Stomach (tissue), 19 donors: ENCODE data around the gene OR5T3. TPM values are rescaled to one million over a fixed set of nuclear protein-coding genes. Genes with fewer than 3 reads are reported as not detected.
"Not testable (repeated sequence)": the region's sequence is repeated elsewhere in the genome, so short reads cannot be mapped to it uniquely, and the experiment has no call there.

Experiments used
- DNase-seq, 2 donors: peaks; one replicate each; pipeline versions ENCODE4 v3.0.0 to v3.0.0-alpha.2; 2013 to 2019
- H3K27ac ChIP-seq, 5 donors: fragments of 200-600 bp in 4 of 5; sonication (generic) in 4 of 5; one replicate each; pipeline ENCODE4 v1.5.1; 2013 to 2019; ENCODE audit warnings: mild to moderate bottlenecking in 1 of 5, moderate library complexity in 1 of 5
- H3K27me3 ChIP-seq, 3 donors: fragments of 200-600 bp; sonication (generic); one replicate each; pipeline ENCODE4 v1.5.1; 2017 to 2019; ENCODE audit warnings: mixed run types in 1 of 3
- H3K36me3 ChIP-seq, 4 donors: fragments of 200-600 bp; sonication (generic); 1 replicate in 3 of 4; 2 replicates in 1 of 4; pipeline ENCODE4 v1.5.1; 2016 to 2019
- H3K4me1 ChIP-seq, 4 donors: fragments of 200-600 bp; sonication (generic); one replicate each; pipeline ENCODE4 v1.5.1; 2016 to 2019
- H3K4me3 ChIP-seq, 4 donors: fragments of 200-600 bp; sonication (generic) in 3 of 4; one replicate each; pipeline ENCODE4 v1.5.1; 2016 to 2019; ENCODE audit warnings: mild to moderate bottlenecking in 1 of 4
- H3K9me3 ChIP-seq, 4 donors: fragments of 200-600 bp; sonication (generic); one replicate each; pipeline ENCODE4 v1.5.1; 2016 to 2019
- EP300 ChIP-seq: sonication (generic); formaldehyde crosslinking; IDR thresholded peaks from one replicate; pipeline ENCODE4 v1.6.1; 2017; ENCODE audit warnings: antibody characterized with exemption
- POLR2A ChIP-seq, 4 donors: fragments of 450-650 bp; IDR thresholded peaks; one replicate each; pipeline ENCODE4 v1.6.1; 2016; ENCODE audit warnings: antibody characterized with exemption in 4 of 4, control low read depth in 2 of 4, mild to moderate bottlenecking in 1 of 4, moderate library complexity in 1 of 4
- POLR2AphosphoS5 ChIP-seq, 3 donors: sonication (generic); formaldehyde crosslinking; IDR thresholded peaks; one replicate each; pipeline ENCODE4 v1.6.1; 2016; ENCODE audit warnings: antibody characterized with exemption in 3 of 3
- WGBS, 5 donors: extraction: QIAGEN DNeasy Blood & Tissue Kit in 3 of 5; methylation state at CpG; one replicate each; pipeline versions ENCODE4 v1.1.5 to v1.1.7; 2013 to 2018; 5-methylcytosine and 5-hydroxymethylcytosine counted together
- intact Hi-C: fragments of 100-400 bp; cut with DNase I; formaldehyde crosslinking; loops from one replicate; pipeline ENCODE4 v1.15.1; 2023; ENCODE audit warnings: low total_unique reads
- long read RNA-seq, 10 donors: transcript quantifications; one replicate each; lab custom pipeline, GENCODE V29; 2026
- polyA plus RNA-seq, 3 donors: library from polyadenylated mRNA; stranded (reverse); fragments of 200-250 nt; gene quantifications; one replicate each; pipeline ENCODE4 v1.2.3, GENCODE V29; 2013
- total RNA-seq, 5 donors: library from RNA; depleted of rRNA; stranded (reverse); fragments of >200 nt; gene quantifications; one replicate each; pipeline versions ENCODE4 v1.1.0 to v1.2.3, GENCODE V29; 2014 to 2016
- TF ChIP-seq, protein P1 (sequence below), 7 experiments: fragments of 450-650 bp in 4 of 7; fragments of 200-600 bp in 3 of 7; sonication (generic) in 3 of 7; IDR thresholded peaks; one replicate each; pipeline ENCODE4 v1.5.1; 2016 to 2019; ENCODE audit warnings: antibody characterized with exemption in 7 of 7, control low read depth in 2 of 7, mild to moderate bottlenecking in 1 of 7
- donor health status: healthy with polysubstance abuse.
- donor health status: Bipolar disorder and iron deficiency.
- donor health status: healthy.

OR5T3 gene
- total RNA-seq (not detected), polyA plus RNA-seq (not detected)
- long read RNA-seq, donor 1: 0 reads
- long read RNA-seq, donor 2: 0 reads
- long read RNA-seq, donor 3: 0 reads
- long read RNA-seq, donor 4: 0 reads
- long read RNA-seq, donor 5: 0 reads
- long read RNA-seq, donor 6: 0 reads
- long read RNA-seq, donor 7: 0 reads
- long read RNA-seq, donor 8: 0 reads
- long read RNA-seq, donor 9: 0 reads
- long read RNA-seq, donor 10: 0 reads

DNA sequence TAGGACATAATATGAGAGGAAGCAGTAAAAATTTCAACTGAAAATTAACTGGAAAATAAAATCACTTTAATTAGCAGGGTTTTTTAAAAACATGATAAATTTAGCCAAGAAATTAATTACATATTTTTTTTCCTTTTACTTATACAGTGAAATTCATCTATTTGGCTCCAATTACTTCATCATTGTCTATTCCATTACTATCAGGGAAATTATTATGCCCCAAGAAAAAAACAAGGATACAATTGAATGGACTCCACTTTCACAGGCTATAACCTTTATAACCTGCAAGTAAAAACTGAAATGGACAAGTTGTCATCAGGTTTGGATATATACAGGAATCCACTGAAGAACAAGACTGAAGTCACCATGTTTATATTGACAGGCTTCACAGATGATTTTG, at the start of gene OR5T3:
TSS of gene OR5T3 (plus strand) at position 301 of the 400 bp plus-strand sequence. CDS start at position 301, 0 bp downstream.
- TF ChIP-seq EP300: no peak
- no peak for TF ChIP-seq POLR2A (IDR thresholded peaks at IDR 0.05)
- TF ChIP-seq POLR2AphosphoS5 (IDR thresholded peaks at IDR 0.05): no peak
- TF ChIP-seq, protein P1, sequence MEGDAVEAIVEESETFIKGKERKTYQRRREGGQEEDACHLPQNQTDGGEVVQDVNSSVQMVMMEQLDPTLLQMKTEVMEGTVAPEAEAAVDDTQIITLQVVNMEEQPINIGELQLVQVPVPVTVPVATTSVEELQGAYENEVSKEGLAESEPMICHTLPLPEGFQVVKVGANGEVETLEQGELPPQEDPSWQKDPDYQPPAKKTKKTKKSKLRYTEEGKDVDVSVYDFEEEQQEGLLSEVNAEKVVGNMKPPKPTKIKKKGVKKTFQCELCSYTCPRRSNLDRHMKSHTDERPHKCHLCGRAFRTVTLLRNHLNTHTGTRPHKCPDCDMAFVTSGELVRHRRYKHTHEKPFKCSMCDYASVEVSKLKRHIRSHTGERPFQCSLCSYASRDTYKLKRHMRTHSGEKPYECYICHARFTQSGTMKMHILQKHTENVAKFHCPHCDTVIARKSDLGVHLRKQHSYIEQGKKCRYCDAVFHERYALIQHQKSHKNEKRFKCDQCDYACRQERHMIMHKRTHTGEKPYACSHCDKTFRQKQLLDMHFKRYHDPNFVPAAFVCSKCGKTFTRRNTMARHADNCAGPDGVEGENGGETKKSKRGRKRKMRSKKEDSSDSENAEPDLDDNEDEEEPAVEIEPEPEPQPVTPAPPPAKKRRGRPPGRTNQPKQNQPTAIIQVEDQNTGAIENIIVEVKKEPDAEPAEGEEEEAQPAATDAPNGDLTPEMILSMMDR (IDR thresholded peaks at IDR 0.05): no peak
- Histone ChIP-seq H3K4me1 (no peaks in the 10 kb centered on the region), H3K27ac (no peak within 1 kb of the TSS), H3K27me3 (no peaks in the 10 kb centered on the region), H3K4me3 (no peak within 1 kb of the TSS), H3K36me3 (no peaks in the 10 kb centered on the region), H3K9me3 (peaks cover 0 to 2% (median under 1%) of the 10 kb centered on the region in 4 donors)
- intact Hi-C loops: no loop called here
- no peak for DNase-seq

DNA sequence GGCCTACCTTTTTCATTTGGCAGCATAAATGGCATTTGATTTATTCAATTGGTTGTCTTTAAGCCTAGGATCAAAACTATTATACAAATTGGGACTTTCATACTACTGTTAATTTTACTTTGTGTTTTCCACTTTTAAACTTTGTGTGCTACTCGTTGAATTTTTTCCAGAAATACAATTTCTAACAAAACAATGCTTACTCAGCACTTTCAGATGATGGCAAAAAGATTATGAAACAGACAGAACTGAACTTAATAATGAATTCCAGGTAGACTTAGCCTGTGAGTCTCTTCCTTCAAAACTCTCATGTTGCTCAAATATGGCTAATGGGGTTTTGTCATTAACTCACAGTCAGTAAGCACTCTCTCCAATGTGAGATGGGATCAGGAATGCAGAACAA, 44.3 kb upstream of the OR5T3 start:
- no peaks in the 10 kb centered on the region for H3K4me1 ChIP-seq
- H3K9me3 ChIP-seq: peaks cover 0 to 14% (median 5%) of the 10 kb centered on the region in 4 donors
- H3K27me3 ChIP-seq: no peaks in the 10 kb centered on the region
- no peak overlapping the region for H3K27ac ChIP-seq
- no peak overlapping the region for H3K4me3 ChIP-seq
- TF ChIP-seq POLR2A (IDR thresholded peaks at IDR 0.05) (no peak), POLR2AphosphoS5 (IDR thresholded peaks at IDR 0.05) (no peak), EP300 (no peak)
- TF ChIP-seq, protein P1 (IDR thresholded peaks at IDR 0.05): no peak
- H3K36me3 ChIP-seq: no peaks in the 10 kb centered on the region
- 49 to 59% (median 57%) methylated on average over 1 of the region's 1 CpG for WGBS, 5 donors
- intact Hi-C loops: no loop called here
- no peak for DNase-seq

DNA sequence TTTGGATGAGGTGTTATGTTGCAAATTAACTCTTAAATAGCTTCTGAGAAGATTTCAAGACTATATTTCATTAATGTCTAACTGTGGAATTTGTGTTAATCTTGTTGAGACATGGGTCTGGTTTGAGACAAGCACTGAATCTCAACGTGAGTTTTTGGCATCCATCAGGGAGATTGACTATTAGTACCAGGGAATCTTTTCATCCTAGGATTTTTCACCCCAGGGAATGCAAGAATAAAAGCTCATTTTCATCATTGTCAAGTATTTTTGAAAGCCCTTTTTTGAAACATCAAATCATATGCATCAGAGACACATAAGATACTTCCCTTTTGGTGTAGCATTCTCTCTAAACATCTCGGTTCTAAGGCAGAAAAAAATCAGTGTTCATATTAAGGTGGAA, 37.5 kb upstream of the OR5T3 start:
- no peak overlapping the region for H3K4me3 ChIP-seq
- 66 to 88% (median 74%) methylated on average over 2 of the region's 2 CpGs for WGBS, 5 donors
- no peak for DNase-seq
- H3K9me3 ChIP-seq: peaks cover 0 to 32% (median 18%) of the 10 kb centered on the region in 4 donors
- intact Hi-C loops: no loop called here
- no peaks in the 10 kb centered on the region for H3K4me1 ChIP-seq
- no peaks in the 10 kb centered on the region for H3K27me3 ChIP-seq
- no peak for TF ChIP-seq POLR2AphosphoS5 (IDR thresholded peaks at IDR 0.05)
- TF ChIP-seq, protein P1 (IDR thresholded peaks at IDR 0.05): no peak
- no peak for TF ChIP-seq POLR2A (IDR thresholded peaks at IDR 0.05)
- no peak overlapping the region for H3K27ac ChIP-seq
- no peaks in the 10 kb centered on the region for H3K36me3 ChIP-seq

DNA sequence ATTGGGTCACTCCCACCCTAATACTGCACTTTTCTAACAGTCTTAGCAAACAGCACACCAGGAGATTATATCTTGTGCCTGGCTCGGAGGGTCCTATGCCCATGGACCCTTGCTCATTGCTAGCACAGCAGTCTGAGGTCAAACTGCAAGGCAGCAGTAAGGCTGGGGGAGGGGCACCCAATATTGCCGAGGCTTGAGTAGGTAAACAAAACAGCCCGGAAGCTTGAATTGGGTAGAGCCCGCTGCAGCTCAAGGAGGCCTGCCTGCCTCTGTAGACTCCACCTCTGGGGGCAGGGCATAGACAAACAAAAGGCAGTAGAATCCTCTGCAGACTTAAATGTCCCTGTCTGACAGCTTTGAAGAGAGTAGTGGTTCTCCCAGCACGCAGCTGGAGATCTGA, 32.3 kb upstream of the OR5T3 start:
- H3K27ac ChIP-seq, intact Hi-C loops, DNase-seq, H3K4me1 ChIP-seq, H3K4me3 ChIP-seq, H3K27me3 ChIP-seq, H3K36me3 ChIP-seq: not testable (repeated sequence)
- 64 to 91% (median 72%) methylated on average over 5 of the region's 5 CpGs for WGBS, 5 donors
- H3K9me3 ChIP-seq: peaks cover 0 to 38% (median 21%) of the 10 kb centered on the region in 4 donors

DNA sequence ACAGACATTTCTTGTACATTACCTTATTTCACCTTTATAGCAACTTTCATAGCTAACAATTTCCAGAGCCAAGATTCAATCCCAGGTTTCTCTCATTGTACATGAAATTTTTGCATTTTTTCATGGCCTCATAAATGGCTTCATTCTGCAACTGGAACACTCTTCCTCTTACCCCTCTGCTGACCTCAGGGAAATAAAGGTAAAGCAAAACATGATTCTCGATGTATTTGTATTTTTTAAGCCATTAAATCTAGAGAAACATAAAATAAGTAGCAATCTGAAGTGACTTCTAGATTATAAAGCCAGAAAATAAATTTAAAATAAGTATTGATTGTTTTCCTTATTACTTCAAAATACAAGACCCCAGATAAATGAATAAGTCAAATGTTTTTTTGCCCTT, 17.9 kb upstream of the OR5T3 start, which contains the start of gene OR5T2:
TSS of gene OR5T2 (minus strand) at position 101 of the 400 bp plus-strand sequence. CDS start 1,193 bp downstream, outside the sequence.
- 41 to 59% (median 53%) methylated on average over 1 of the region's 1 CpG for WGBS, 5 donors
- TF ChIP-seq, protein P1 (IDR thresholded peaks at IDR 0.05): no peak
- no peak for TF ChIP-seq POLR2A (IDR thresholded peaks at IDR 0.05)
- H3K27ac ChIP-seq: no peak within 1 kb of the TSS
- H3K27me3 ChIP-seq: no peaks in the 10 kb centered on the region
- no peaks in the 10 kb centered on the region for H3K4me1 ChIP-seq
- H3K4me3 ChIP-seq: no peak within 1 kb of the TSS
- DNase-seq: no peak
- H3K9me3 ChIP-seq: peaks cover 0 to 29% (median 7%) of the 10 kb centered on the region in 4 donors
- no peaks in the 10 kb centered on the region for H3K36me3 ChIP-seq
- intact Hi-C loops: no loop called here
